Loucy (cell line): ENCODE data around the gene RBPMS2.
A peak's percentile ranks its signal among the peaks of the same experiment; 100 is the strongest.

Source experiments
- H2AFZ ChIP-seq: fragments of 200-600 bp; sonication (generic); 2 replicates; pipeline ENCODE4 v1.6.0; 2016; ENCODE audit warnings: antibody characterized with exemption, mild to moderate bottlenecking, low read length, moderate library complexity
- H3F3A ChIP-seq: fragments of 200-600 bp; 2 replicates; pipeline ENCODE4 v1.6.0; 2016; ENCODE audit warnings: antibody characterized with exemption, low read depth, mild to moderate bottlenecking
- H3K27me3 ChIP-seq: fragments of 200-600 bp; sonication (generic); 2 replicates; pipeline ENCODE4 v1.6.1; 2014; ENCODE audit warnings: low read length, mild to moderate bottlenecking; ENCODE audit not compliant: insufficient read depth, poor library complexity, severe bottlenecking
- H3K36me3 ChIP-seq: fragments of 200-600 bp; sonication (generic); 2 replicates; pipeline ENCODE4 v1.6.1; 2016; ENCODE audit warnings: low read length; ENCODE audit not compliant: insufficient read depth
- H3K4me1 ChIP-seq: fragments of 200-600 bp; sonication (generic); 2 replicates; pipeline ENCODE4 v1.5.1; 2014; ENCODE audit warnings: low read length, mild to moderate bottlenecking; ENCODE audit not compliant: insufficient read depth, poor library complexity, severe bottlenecking
- H3K4me2 ChIP-seq: fragments of 200-600 bp; sonication (generic); 2 replicates; pipeline ENCODE4 v1.6.0; 2014; ENCODE audit warnings: antibody characterized with exemption, low read length, low read depth, mild to moderate bottlenecking; ENCODE audit not compliant: poor library complexity, severe bottlenecking
- H3K4me3 ChIP-seq: fragments of 200-600 bp; sonication (generic); 2 replicates; pipeline ENCODE4 v1.5.1; 2014; ENCODE audit warnings: low read length, mild to moderate bottlenecking, mixed read lengths; ENCODE audit not compliant: poor library complexity, severe bottlenecking
- H3K79me2 ChIP-seq: fragments of 200-600 bp; sonication (generic); 2 replicates; pipeline ENCODE4 v1.6.1; 2014; ENCODE audit warnings: low read length; ENCODE audit not compliant: insufficient read depth
- H3K9ac ChIP-seq: fragments of 200-600 bp; sonication (generic); 2 replicates; pipeline ENCODE4 v1.6.0; 2014; ENCODE audit warnings: mild to moderate bottlenecking, low read depth, low read length, moderate library complexity; ENCODE audit not compliant: poor library complexity, severe bottlenecking
- H3K9me2 ChIP-seq: fragments of 200-600 bp; sonication (generic); replicated peaks from 2 replicates; pipeline ENCODE4 v1.6.1; 2016; ENCODE audit warnings: low read depth, low read length, mixed read lengths
- H3K9me3 ChIP-seq: fragments of 200-600 bp; sonication (generic); 2 replicates; pipeline ENCODE4 v1.6.1; 2014; ENCODE audit warnings: mild to moderate bottlenecking, antibody characterized with exemption, low read length, low read depth; ENCODE audit not compliant: insufficient read depth
- H4K20me1 ChIP-seq: fragments of 200-600 bp; sonication (generic); 2 replicates; pipeline ENCODE4 v1.6.0; 2014; ENCODE audit warnings: antibody characterized with exemption, low read length, mild to moderate bottlenecking; ENCODE audit not compliant: insufficient read depth, poor library complexity, severe bottlenecking
- CTCF ChIP-seq: fragments of 200-600 bp; sonication (generic); conservative IDR thresholded peaks from 2 replicates; pipeline ENCODE4 v1.5.1; 2014; ENCODE audit warnings: mild to moderate bottlenecking, antibody characterized with exemption, low read length
- EZH2phosphoT487 ChIP-seq: fragments of 200-600 bp; IDR thresholded peaks from 2 replicates; pipeline ENCODE4 v1.6.1; 2018; ENCODE audit warnings: antibody characterized with exemption, mild to moderate bottlenecking, moderate library complexity, borderline replicate concordance

The RBPMS2 gene

DNA sequence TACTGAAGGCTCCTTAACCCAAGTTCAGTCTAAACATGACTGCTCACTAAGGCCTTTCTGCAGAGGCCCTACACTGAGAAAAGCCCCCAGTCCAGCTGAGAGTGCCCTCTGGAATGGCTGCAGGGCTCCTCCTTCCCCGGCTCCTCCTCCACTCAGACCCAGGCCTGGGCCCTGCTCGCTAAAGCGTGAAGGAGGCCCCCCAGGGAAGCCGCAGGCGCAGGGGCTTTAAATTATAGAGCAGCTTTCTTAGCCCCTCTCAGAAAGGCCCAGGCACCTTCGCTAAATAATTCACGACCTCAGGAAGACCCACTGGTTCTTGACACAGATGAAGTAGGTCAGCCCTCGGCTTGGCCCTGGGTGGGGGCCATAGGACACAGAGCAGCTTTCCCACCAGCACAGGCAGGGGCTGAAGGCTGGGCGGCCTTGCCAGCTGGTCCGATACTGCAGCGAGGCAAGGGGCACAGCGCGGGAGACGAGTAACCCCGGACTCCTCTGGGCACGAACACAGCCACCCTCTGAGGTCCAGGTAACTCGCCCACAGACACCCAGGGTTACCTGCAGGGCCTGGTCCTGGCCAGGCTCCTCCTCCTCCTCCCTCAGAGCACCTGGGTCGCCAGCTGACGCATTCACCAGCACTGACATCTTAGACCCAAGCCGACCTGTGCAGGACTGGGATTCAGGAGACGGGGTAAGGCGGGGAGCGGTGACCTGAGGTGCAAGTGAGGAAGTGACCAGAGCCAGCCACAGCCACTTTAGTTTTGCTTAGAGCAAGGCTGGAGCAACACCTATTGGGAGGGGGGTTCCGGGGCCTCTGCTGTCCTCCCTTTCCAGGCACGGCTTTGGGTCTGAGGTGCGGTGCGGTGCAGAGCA lies 36.9 kb downstream of the RBPMS2 start:
- Histone ChIP-seq H3K27me3 (no peaks in the 10 kb centered on the region), H3K36me3 (no peaks in the 10 kb centered on the region), H4K20me1 (no peaks in the 10 kb centered on the region), H3K4me1 (no peaks in the 10 kb centered on the region), H3K79me2 (no peaks in the 10 kb centered on the region), H2AFZ (no peak overlapping the region), H3K4me2 (no peak overlapping the region), H3K4me3 (no peak overlapping the region), H3K9me2 (no peaks in the 10 kb centered on the region), H3K9ac (no peak overlapping the region), H3K9me3 (no peaks in the 10 kb centered on the region), H3F3A (no peaks in the 10 kb centered on the region)
- TF ChIP-seq CTCF (no peak), EZH2phosphoT487 (no peak)

DNA sequence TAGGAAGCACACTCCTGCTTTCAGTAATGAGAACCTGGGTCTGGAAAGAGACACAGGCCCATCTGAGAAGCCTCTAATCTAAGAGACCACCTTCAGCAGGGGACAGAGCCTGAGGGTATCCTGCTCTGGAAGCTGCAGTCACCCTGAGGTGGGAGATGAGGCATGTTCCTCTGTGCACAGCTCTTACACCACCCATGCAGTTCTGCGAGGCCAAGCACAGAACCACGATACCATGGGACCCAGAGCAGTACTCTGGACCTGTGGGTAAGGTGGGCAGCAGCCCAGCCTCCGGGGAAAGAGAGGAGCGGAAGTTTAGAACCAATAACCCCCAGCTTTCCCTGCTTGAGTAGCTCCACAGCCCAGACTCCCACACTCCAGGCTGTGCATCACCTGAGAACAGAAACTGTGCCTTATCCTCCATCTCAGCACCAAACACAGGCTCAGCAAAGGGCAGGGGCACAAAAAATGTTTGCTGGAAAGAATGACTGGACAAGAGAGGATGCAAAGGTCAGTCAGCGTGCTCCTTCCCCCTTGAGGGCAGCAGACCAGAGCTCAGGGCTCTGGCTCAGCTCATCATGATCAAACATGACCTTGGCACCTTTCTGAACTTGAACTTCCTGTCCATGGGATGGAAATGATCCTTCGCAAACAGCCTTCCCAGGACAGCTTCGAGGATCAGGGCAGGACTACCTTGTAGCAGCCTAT lies 43.1 kb downstream of the RBPMS2 start:
- TF ChIP-seq CTCF (no peak), EZH2phosphoT487 (no peak)
- H3K27me3 ChIP-seq = no peaks in the 10 kb centered on the region
- no peaks in the 10 kb centered on the region for H3K9me2 ChIP-seq
- no peak overlapping the region for H3K4me2 ChIP-seq
- no peak overlapping the region for H3K4me3 ChIP-seq
- peak overlapping the region; percentile 15; the same call in 1 of the 2 replicates for H2AFZ ChIP-seq
- H3K36me3 ChIP-seq = no peaks in the 10 kb centered on the region
- no peaks in the 10 kb centered on the region for H3K9me3 ChIP-seq
- no peaks in the 10 kb centered on the region for H3K4me1 ChIP-seq
- H4K20me1 ChIP-seq = no peaks in the 10 kb centered on the region
- H3K79me2 ChIP-seq = no peaks in the 10 kb centered on the region
- H3F3A ChIP-seq = no peaks in the 10 kb centered on the region
- no peak overlapping the region for H3K9ac ChIP-seq

- H3K4me1 ChIP-seq = no peaks in the 10 kb centered on the region
- no peaks in the 10 kb centered on the region for H3K9me2 ChIP-seq
- H3K79me2 ChIP-seq = no peaks in the 10 kb centered on the region
- peak overlapping the region; percentile 15; the same call in 1 of the 2 replicates for H2AFZ ChIP-seq
- TF ChIP-seq CTCF (no peak), EZH2phosphoT487 (no peak)
- no peak overlapping the region for H3K9ac ChIP-seq
- no peaks in the 10 kb centered on the region for H3K27me3 ChIP-seq
- H3F3A ChIP-seq = no peaks in the 10 kb centered on the region
- no peak overlapping the region for H3K4me2 ChIP-seq
- H4K20me1 ChIP-seq = no peaks in the 10 kb centered on the region
- no peaks in the 10 kb centered on the region for H3K36me3 ChIP-seq
- H3K4me3 ChIP-seq = no peak overlapping the region
- H3K9me3 ChIP-seq = no peaks in the 10 kb centered on the region
These were observed 43.6 kb downstream of the RBPMS2 start for GRCh38 chr15:64731805-64732151.
